ENCODE measurements around the gene SLC9A5. TPM values are rescaled to one million over a fixed set of nuclear protein-coding genes. Genes with fewer than 3 reads are reported as not detected.

SLC9A5 gene
- total and polyA plus RNA-seq, 8 donors = 0.19 to 5.3 (median 0.89) TPM; not detected in 1

DNA sequence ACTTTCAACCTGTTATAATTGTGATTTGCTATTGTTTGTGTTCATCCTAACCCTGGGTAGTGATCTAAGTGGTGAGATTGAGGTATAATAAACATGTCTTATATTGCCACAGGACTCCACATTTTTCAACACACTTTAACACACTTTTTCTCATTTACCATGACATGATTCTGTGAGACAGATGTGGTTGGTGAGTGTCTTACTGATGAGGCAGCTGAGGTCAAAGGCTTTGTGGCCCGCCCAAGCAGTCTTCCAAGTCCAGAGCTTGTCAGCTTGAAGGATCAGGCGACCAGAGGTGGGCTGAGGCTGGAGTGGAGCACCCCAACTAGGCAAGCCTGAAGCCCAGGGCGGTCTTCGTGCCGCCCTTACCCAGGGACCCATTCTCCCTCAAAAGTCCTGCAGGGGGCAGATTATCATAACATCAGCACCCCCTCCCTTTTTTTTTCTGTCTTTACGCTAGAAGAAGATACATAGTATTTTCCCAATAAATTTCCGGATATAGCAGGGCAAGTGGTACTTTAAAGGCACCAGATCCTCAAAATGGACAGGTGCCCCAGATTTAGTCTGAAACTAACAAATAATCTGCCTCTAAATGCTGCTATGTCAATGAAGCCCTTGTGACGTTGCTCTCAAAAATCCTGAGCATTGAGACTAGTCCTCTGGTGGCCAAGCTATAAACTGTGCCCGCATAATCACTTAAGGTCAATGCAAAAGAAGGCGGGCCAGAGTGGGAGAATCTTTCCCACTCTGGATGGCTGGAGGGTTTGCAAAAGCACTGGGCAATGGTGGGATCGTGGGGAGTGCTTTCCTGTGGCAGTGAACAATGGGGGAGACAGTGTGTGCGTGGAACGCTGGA lies 56.7 kb downstream of the SLC9A5 start:
- TF ChIP-seq POLR2AphosphoS5 (IDR thresholded peaks at IDR 0.05) (no peak), POLR2A (IDR thresholded peaks at IDR 0.05) (no peak), EP300 (IDR thresholded peaks at IDR 0.05) (no peak)
- TF ChIP-seq, protein P1, sequence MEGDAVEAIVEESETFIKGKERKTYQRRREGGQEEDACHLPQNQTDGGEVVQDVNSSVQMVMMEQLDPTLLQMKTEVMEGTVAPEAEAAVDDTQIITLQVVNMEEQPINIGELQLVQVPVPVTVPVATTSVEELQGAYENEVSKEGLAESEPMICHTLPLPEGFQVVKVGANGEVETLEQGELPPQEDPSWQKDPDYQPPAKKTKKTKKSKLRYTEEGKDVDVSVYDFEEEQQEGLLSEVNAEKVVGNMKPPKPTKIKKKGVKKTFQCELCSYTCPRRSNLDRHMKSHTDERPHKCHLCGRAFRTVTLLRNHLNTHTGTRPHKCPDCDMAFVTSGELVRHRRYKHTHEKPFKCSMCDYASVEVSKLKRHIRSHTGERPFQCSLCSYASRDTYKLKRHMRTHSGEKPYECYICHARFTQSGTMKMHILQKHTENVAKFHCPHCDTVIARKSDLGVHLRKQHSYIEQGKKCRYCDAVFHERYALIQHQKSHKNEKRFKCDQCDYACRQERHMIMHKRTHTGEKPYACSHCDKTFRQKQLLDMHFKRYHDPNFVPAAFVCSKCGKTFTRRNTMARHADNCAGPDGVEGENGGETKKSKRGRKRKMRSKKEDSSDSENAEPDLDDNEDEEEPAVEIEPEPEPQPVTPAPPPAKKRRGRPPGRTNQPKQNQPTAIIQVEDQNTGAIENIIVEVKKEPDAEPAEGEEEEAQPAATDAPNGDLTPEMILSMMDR (IDR thresholded peaks at IDR 0.05) = no peak
- intact Hi-C loops (cut with DNase I; ENCODE audit: low total_unique reads) = no loop called here
- no peaks in the 10 kb centered on the region for H3K36me3 ChIP-seq
- no peak for DNase-seq
- no peak overlapping the region for H3K27ac ChIP-seq
- no peak overlapping the region for H3K4me3 ChIP-seq
- no peaks in the 10 kb centered on the region for H3K9me3 ChIP-seq
- H3K27me3 ChIP-seq = no peaks in the 10 kb centered on the region
- peaks cover 5 to 16% (median 11%) of the 10 kb centered on the region in 4 donors for H3K4me1 ChIP-seq
- WGBS, 5 donors = 89 to 96% (median 92%) methylated on average over 13 of the region's 13 CpGs

DNA sequence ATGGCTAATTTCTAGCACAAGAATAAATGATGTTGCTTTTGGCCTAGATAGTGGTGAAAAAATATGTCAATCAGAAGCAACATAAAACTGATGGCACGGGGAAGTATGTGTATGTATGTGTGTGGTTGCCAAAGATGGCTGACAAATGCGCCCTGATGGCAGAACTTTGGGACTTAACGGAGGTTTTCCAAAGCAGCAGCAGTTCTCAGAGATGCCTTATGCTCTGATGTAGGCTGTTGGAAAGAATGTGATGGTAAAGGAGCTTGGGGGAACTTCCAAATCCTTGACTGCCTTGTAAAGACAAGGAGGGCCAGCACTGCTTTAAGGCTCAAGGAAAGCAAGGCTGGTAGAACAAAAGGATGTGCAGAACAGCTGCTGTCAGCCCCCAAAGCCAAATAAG lies 61.8 kb downstream of the SLC9A5 start:
- H3K27me3 ChIP-seq = no peaks in the 10 kb centered on the region
- H3K36me3 ChIP-seq = no peaks in the 10 kb centered on the region
- no peak overlapping the region for H3K27ac ChIP-seq
- TF ChIP-seq, protein P1 (IDR thresholded peaks at IDR 0.05) = no peak
- TF ChIP-seq POLR2AphosphoS5 (IDR thresholded peaks at IDR 0.05) (no peak), EP300 (IDR thresholded peaks at IDR 0.05) (no peak), POLR2A (IDR thresholded peaks at IDR 0.05) (no peak)
- no peaks in the 10 kb centered on the region for H3K9me3 ChIP-seq
- 89 to 97% (median 95%) methylated on average over 3 of the region's 3 CpGs for WGBS, 5 donors
- intact Hi-C loops (cut with DNase I; ENCODE audit: low total_unique reads) = no loop called here
- DNase-seq = no peak
- no peak overlapping the region for H3K4me3 ChIP-seq
- peaks cover 0 to 4% (median 0%) of the 10 kb centered on the region in 4 donors for H3K4me1 ChIP-seq

DNA sequence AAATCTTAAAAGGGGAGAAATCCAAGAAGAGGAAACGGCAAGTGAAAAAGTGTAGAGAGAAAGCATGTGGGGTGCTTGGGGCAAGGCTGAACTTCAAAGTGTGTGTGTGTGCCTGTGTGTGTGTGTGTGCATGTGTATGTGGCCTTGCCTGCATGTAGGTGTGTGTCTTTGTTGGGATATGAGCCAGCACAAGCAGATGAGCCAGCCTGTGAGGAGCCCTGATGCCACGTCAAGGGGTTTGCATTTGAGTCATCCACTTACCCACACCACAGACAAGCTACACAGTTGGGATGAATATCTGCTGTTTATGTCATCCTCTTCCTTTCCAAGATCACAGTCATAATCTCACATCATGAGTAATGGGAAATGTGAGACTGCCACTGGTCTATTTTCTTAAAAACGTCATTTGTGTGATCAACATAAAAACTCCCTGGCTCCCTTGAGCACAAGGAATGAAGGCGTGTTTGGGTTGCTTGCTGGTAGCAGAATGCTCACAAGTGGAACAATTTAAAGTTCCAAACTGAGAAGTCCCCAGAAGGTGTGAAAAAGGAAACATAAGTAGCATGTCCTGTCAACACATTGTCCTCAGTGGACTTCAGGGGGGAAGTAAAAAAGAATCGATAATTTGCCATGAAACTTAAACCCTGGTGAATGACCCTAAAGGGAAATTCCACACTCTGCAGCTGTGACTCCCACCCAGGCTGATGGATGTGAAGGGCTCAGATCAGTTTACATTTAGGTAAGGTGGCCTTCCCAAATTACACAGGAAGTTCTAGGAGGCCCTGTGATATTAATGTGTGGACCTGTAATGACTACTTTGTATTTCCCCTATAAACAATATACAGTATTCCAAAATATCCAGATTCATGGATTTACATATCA lies 63.1 kb downstream of the SLC9A5 start:
- intact Hi-C loops (cut with DNase I; ENCODE audit: low total_unique reads) = no loop called here
- DNase-seq = peak in 1 of 2 donors; percentile 55
- peaks cover 0 to 4% (median 0%) of the 10 kb centered on the region in 4 donors for H3K4me1 ChIP-seq
- no peaks in the 10 kb centered on the region for H3K9me3 ChIP-seq
- 45 to 59% (median 51%) methylated on average over 5 of the region's 5 CpGs for WGBS, 5 donors
- H3K4me3 ChIP-seq = no peak overlapping the region
- H3K27me3 ChIP-seq = no peaks in the 10 kb centered on the region
- no peaks in the 10 kb centered on the region for H3K36me3 ChIP-seq
- peak overlapping the region; percentile 18 to 70 (median 50) for H3K27ac ChIP-seq
- TF ChIP-seq EP300 (IDR thresholded peaks at IDR 0.05) (no peak), POLR2AphosphoS5 (IDR thresholded peaks at IDR 0.05) (peak in 1 of 3 donors; percentile 45)
- TF ChIP-seq, protein P1 (IDR thresholded peaks at IDR 0.05) = no peak

DNA sequence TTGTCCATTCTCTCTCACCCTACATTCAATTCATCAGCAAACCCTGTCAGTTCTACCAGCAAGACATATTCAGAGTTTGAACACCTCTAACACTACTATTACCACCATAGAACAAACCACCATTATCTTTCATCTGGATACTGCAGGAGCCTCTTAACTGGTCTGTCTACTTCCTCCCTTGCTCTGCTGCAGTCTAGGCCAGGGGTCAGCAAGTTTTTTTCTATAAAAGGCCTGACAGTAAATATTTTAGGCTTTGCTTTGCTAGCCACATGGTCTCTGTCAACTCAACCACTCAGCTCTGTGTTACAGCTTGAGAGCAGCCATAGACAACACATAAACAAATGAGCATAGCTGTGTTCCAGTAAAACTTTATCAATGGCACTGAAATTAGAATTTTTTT lies 63.9 kb downstream of the SLC9A5 start:
- intact Hi-C loops (cut with DNase I; ENCODE audit: low total_unique reads) = no loop called here
- TF ChIP-seq POLR2A (IDR thresholded peaks at IDR 0.05) (no peak), EP300 (IDR thresholded peaks at IDR 0.05) (no peak), POLR2AphosphoS5 (IDR thresholded peaks at IDR 0.05) (no peak)
- TF ChIP-seq, protein P1 (IDR thresholded peaks at IDR 0.05) = no peak
- no peaks in the 10 kb centered on the region for H3K36me3 ChIP-seq
- no peaks in the 10 kb centered on the region for H3K27me3 ChIP-seq
- no peak overlapping the region for H3K4me3 ChIP-seq
- peaks cover 0 to 4% (median 0%) of the 10 kb centered on the region in 4 donors for H3K4me1 ChIP-seq
- DNase-seq = no peak
- no peaks in the 10 kb centered on the region for H3K9me3 ChIP-seq
- peak overlapping the region in 4 of 5 donors; percentile 45 to 70 (median 49) for H3K27ac ChIP-seq
